GM19324 (cell line): ENCODE results near the gene KIT.
"Not testable (repeated sequence)": the region's sequence is repeated elsewhere in the genome, so short reads cannot be mapped to it uniquely, and the experiment has no call there.

ENCODE experiments used
- ATAC-seq: cut with Tn5 transposase; IDR thresholded peaks from one replicate; pipeline ENCODE4 v1.9.1; 2021; ENCODE audit warnings: mild to moderate bottlenecking, moderate library complexity; ENCODE audit not compliant: unreplicated experiment, low FRiP score

Gene KIT

GRCh38 chr4:54657551-54658251, at the start of gene KIT:
TSS of gene KIT (plus strand) at chr4:54657957. CDS start at chr4:54658015, 58 bp downstream.
- no peak for ATAC-seq

- ATAC-seq, result no peak
Observed at GRCh38 chr4:54609310-54609709, 48.4 kb upstream of the KIT start.

- no peak for ATAC-seq
Observed at GRCh38 chr4:54614149-54614548, 43.6 kb upstream of the KIT start.

- ATAC-seq, result no peak
Observed at GRCh38 chr4:54620773-54621172, 37.0 kb upstream of the KIT start.

- no peak for ATAC-seq
Observed at GRCh38 chr4:54625391-54625790, 32.4 kb upstream of the KIT start.

GRCh38 chr4:54626113-54626512, 31.6 kb upstream of the KIT start:
- no peak for ATAC-seq

GRCh38 chr4:54632537-54632936, 25.2 kb upstream of the KIT start:
- no peak for ATAC-seq

GRCh38 chr4:54633102-54633740, 24.5 kb upstream of the KIT start:
- ATAC-seq, result not testable (repeated sequence)

GRCh38 chr4:54635318-54635717, 22.4 kb upstream of the KIT start:
- ATAC-seq, result no peak

GRCh38 chr4:54637325-54637724, 20.4 kb upstream of the KIT start:
- no peak for ATAC-seq

- ATAC-seq, result not testable (repeated sequence)
Observed at GRCh38 chr4:54641101-54641500, 16.7 kb upstream of the KIT start.

- ATAC-seq, result no peak
Observed at GRCh38 chr4:54643172-54643571, 14.6 kb upstream of the KIT start.

GRCh38 chr4:54643958-54644751, 13.6 kb upstream of the KIT start:
- ATAC-seq, result no peak

GRCh38 chr4:54645830-54646229, 11.9 kb upstream of the KIT start:
- no peak for ATAC-seq

- no peak for ATAC-seq
Observed at GRCh38 chr4:54647070-54647469, 10.7 kb upstream of the KIT start.

- ATAC-seq, result no peak
Observed at GRCh38 chr4:54651050-54651449, 6.7 kb upstream of the KIT start.

- no peak for ATAC-seq
Observed at GRCh38 chr4:54654753-54655152, 3.0 kb upstream of the KIT start.

GRCh38 chr4:54657185-54657550, 589 bp upstream of the KIT start:
- ATAC-seq, result no peak

- ATAC-seq, result no peak
Observed at GRCh38 chr4:54658252-54659093, 716 bp downstream of the KIT start.

- no peak for ATAC-seq
Observed at GRCh38 chr4:54659313-54659712, 1.6 kb downstream of the KIT start.
